HG03558 (cell line): ENCODE results near the gene IRF2.
A peak's percentile ranks its signal among the peaks of the same experiment; 100 is the strongest.

Experiments used
- ATAC-seq: cut with Tn5 transposase; IDR thresholded peaks from one replicate; pipeline ENCODE4 v1.9.1; 2021; ENCODE audit warnings: moderate number of reproducible peaks; ENCODE audit not compliant: unreplicated experiment; ENCODE audit errors: extremely low read depth

Gene IRF2

GRCh38 chr4:184475498-184475897 lies 1.1 kb upstream of the IRF2 start:
- ATAC-seq, result no peak

- peak; percentile 1 for ATAC-seq
These were observed 729 bp upstream of the IRF2 start for GRCh38 chr4:184475096-184475461.

- no peak for ATAC-seq
These were observed 669 bp downstream of the IRF2 start for GRCh38 chr4:184473499-184474262.

- ATAC-seq, result no peak
These were observed 1.5 kb downstream of the IRF2 start for GRCh38 chr4:184472614-184473498.

DNA sequence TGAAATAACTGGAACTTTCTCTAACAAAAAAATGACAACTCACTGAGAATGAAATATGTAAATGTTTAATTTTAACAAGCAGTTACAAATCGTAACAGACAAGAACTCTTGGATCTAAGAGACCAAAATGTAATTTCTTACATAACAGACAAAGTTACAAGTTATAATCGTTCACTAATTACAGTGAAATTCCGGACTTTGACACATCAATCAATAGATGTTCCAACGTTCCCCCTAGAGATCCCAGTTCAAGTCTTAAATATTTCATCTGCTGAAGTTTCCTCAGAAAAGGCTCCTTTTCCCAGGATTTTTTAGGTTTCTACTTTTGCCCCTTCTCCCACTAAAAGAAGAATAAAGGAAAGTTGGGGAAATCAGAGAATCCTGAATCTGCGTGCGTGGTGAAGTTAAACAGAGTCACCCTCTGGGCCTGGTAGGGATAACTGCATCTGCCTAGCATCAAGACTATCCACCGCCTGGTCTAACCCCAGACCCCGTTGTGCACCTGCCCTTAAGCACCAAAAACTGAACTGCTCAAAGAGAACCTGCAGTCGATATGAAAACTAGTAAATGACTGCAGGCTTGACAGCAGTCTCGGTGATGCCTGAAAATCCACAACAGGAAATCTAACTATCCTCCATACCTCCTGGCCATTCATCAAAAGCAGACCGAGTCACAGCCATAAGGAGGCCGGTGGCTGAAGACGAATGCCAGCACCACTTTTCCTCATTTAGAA lies 2.3 kb downstream of the IRF2 start:
- no peak for ATAC-seq

- ATAC-seq, result no peak
These were observed 3.6 kb downstream of the IRF2 start for GRCh38 chr4:184470785-184471110.

DNA sequence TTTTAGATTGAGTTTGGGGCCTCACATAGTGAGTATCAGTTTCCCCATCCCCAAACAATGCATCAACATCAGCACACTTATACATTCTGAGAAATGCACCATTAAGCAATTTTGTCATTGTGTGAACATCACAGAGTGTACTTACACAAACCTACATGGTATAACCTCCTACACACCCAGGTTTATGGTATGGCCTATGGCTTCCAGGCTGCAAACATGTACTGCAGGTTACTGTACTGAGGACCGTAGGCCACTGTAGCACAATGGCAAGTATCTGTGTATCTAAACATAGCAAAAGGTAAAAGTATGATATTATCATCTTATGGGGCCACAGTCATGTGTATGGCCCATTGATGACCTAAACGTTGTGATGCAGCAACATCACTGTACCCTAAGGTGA lies 7.7 kb downstream of the IRF2 start:
- no peak for ATAC-seq

DNA sequence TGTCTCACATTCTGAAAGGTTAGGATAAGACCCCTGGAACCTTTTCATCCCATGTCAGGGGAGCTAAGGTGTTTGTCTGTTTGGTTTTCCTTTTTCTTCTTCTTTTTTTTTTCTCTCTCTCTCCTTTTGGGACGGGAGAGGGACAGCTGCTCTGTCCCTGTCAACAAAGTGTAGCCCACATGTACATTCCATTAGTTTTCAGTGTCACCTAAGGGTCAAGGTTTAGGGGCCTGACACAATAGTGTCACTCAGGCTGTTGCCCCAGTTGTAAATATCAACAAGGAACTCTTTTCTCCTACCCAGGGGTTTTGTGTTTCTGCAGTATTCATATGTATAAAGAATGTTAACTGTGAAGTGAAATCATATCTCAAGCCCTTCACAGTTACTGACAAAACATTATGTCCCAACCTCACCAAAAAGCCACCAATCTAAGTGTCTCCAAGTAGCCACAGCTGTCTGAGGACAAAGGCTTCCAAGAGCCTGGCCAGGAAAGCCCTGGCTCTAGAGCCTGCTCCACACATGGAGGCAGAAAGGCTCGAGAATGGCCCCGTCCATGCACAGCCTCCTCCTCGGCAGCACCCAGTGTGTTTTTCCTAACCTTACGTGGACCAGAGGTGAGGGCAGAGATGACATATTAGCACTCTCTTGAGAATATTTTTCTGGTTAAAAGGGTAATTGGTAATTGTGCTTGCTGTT lies 9.4 kb downstream of the IRF2 start:
- ATAC-seq, result no peak

DNA sequence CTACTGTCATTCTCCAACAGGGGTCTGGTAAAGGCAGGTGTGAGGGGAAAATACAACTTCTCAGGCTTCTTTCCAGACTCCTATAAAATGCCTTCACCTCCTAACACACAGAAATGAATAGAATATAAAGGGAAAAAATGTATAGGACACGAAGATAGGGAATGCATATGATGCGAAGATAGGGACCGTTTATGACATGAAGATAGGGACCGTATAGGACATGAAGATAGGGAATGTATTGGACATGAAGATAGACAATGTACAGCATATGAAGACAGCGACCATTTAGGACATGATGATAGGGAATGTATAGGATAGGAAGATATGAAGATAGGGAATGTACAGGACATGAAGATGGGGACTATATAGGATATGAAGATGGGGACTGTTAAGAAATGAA lies 10.5 kb downstream of the IRF2 start:
- ATAC-seq, result no peak

- ATAC-seq, result no peak
These were observed 11.2 kb downstream of the IRF2 start for GRCh38 chr4:184463158-184463557.

DNA sequence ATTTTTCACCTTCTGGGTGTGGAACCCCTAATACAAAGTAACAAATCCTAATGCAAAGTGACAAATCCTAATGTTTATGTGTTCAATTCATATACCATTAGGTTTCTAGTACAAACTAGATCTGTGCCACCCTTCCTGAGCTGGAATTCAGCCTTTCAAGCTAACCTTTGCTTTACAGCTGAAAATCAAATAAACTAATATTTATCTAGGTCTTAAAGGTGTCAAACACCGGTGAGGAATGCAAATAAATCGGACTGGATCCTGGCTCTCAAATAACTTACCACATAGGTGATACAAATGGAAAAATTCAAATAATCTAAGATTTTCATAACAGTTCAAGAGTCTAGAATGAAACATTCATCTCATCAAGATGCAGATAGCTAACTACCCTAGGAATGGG lies 11.6 kb downstream of the IRF2 start:
- no peak for ATAC-seq

DNA sequence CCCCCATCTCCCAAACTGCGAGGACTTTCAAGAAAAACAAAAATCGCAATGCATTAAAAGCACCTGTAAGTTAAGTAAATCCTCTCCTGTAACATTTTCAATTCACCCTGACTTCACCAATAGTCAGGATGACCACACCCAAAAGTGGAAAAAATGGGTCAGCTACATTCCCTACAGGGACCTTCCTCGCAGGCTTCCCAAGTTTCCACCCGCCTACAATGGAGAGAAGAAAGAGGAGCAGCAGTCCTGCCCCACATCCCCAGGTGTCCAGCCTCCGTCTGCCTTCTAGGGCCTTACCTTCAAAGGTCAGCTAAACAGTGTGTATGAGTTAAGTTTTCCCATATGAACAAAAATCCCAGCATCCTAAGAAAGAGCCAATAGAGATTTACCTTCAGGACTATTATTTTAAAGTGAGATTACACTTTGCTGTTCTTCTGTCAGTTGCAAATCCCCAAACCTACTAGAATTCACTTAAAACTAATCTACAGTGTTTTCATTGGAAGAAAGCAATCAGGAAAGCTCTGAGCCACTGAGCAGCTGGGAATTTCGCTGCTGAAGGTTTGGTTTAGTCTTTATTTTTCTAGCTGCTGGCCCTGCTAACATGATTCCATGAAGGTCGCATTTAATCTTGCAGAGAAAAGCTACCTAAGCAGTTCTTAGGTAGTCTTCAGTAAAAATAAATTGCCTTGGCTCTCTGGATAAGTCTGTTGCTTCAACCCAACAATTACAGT lies 12.5 kb downstream of the IRF2 start:
- ATAC-seq, result no peak

GRCh38 chr4:184460499-184461285 lies 13.7 kb downstream of the IRF2 start:
- ATAC-seq, result no peak

DNA sequence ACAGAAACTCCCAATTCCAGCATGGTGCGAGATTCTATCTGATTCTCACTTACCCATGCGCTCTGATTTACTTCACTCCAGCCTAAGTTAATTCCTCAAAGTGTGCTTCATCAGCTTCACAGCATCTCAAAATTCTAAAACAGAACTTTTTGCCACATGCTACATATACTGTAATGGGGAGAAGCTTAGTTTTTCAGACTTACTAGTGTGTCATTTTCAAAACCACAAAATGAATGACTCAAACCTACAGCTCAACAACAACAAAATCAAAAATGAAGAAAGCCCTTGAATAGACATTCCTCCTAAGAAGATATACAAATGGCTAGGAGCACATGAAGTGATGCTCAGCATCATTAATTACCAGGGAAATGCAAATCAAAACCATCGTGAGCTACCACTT lies 14.9 kb downstream of the IRF2 start:
- ATAC-seq, result no peak

DNA sequence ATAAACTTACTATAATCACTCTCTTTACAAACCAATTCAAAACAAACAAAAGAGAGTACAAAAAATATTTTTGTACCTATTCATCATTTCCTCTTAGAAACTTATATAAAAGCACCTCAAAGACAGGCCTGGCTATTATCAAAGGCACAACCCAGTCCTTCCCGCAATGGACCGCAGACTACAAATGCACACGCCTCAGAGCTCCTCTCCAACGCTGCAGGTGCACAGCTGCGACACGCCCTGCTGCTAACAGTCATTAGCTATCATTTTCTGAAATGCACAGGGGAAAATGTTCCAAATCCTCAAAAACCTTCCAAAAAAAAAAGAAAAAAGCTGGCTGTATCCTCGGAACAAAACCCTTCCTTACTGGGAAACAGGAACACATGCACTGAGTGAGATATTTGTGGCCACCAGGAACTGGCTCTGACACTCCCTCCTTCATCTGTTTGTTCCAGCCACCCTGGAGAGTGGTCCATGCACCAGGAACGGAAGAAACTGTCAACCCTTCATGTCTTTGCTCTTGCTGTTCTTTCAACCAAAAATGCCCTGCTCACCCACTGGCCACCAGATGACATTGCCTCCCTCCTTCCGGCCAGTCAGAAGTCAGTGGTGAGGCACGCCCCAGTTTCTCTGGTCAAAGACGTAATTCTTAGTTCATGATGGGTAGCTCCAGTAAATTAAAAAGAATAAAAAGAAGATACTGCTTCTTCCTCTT lies 16.7 kb downstream of the IRF2 start:
- no peak for ATAC-seq

DNA sequence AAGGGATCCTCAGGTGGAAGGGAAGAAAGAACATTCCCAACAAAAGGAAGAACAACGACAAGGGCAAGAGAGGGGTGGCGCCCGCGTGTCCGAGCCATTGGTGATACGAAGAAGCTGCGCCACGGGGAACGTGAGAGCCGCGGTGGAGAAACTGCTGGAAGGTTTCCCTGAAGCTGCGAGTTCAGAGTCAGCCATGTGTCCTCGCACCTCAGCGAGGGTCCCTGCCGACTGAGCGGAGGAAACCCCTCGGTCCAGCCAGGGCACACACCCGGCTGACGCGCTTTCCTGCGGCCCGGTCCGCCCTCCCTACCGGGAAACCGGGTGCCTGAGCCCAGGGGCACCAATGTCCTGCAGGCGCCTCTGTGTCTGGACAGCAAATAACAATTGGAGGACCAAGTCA lies 18.0 kb downstream of the IRF2 start:
- no peak for ATAC-seq

DNA sequence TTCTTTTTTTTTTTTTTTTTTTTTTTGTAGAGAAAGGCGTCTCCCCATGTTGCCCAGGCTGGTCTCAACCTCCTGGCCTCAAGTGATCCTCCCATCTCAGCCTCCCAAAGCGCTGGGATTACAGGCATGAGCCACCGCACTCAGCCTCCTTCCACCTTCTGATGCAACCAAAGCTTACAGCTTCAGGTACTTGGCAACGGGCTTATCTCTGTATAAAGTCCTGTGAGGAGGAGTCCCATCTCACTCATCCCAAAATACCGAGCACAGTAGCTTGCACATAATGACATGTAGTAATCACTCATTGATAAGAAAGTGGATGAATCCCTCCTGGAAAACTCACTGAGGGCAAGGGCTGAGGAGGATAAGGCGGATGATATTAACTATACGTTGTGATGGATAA lies 19.1 kb downstream of the IRF2 start:
- no peak for ATAC-seq

- peak; percentile 52 for ATAC-seq
These were observed 20.8 kb downstream of the IRF2 start for GRCh38 chr4:184453365-184454160.
